ENCODE results near the gene PARD6G. TPM values are rescaled to one million over a fixed set of nuclear protein-coding genes. Genes with fewer than 3 reads are reported as not detected.

Gene PARD6G
- total and polyA plus RNA-seq, 4 experiments from 2014 or later: 0.13 to 1.3 (median 0.28) TPM; not detected in 1

- Histone ChIP-seq H3K36me3 (ENCODE audit: insufficient read depth, low read length) (no peaks in the 10 kb centered on the region), H3K4me3 (ENCODE audit: low read length in 2 of 2) (no peak overlapping the region), H3K9me3 (ENCODE audit: control insufficient read depth in 1 of 2, low read length in 2 of 2) (no peaks in the 10 kb centered on the region), H3K27me3 (ENCODE audit: insufficient read depth, low read length) (no peaks in the 10 kb centered on the region), H3K27ac (ENCODE audit: low read depth, low read length) (no peak overlapping the region), H3K4me1 (ENCODE audit: insufficient read depth, low read length) (no peaks in the 10 kb centered on the region)
- Mint-ChIP-seq H3K9me3 (no peaks in the 10 kb centered on the region), H3K27me3 (peaks cover 21 to 26% of the 10 kb centered on the region in 2 donors), H3K36me3 (no peaks in the 10 kb centered on the region), H3K27ac (peak overlapping the region in 1 of 7 donors; percentile 82), H3K4me1 (peaks cover 0 to 5% (median 2%) of the 10 kb centered on the region in 4 donors), H3K4me3 (no peak overlapping the region)
- CTCF ChIA-PET (ENCODE audit: partially characterized antibody): no interaction called here
- intact Hi-C loops (cut with micrococcal nuclease): no loop called here
- POLR2A ChIA-PET (ENCODE audit: partially characterized antibody): no interaction called here
- no peak for DNase-seq
Measured at GRCh38 chr18:80198994-80199748, 48.1 kb downstream of the PARD6G start.

GRCh38 chr18:80198391-80198790 is 48.9 kb downstream of the PARD6G start:
- no peak overlapping the region for H3K4me3 ChIP-seq (ENCODE audit: low read length in 2 of 2)
- no peaks in the 10 kb centered on the region for H3K4me1 ChIP-seq (ENCODE audit: insufficient read depth, low read length)
- intact Hi-C loops (cut with micrococcal nuclease): no loop called here
- Mint-ChIP-seq H3K27me3 (peaks cover 21 to 31% of the 10 kb centered on the region in 2 donors), H3K36me3 (no peaks in the 10 kb centered on the region), H3K4me1 (peaks cover 0 to 5% (median 2%) of the 10 kb centered on the region in 4 donors), H3K27ac (no peak overlapping the region), H3K4me3 (no peak overlapping the region), H3K9me3 (no peaks in the 10 kb centered on the region)
- POLR2A ChIA-PET (ENCODE audit: partially characterized antibody): no interaction called here
- H3K36me3 ChIP-seq (ENCODE audit: insufficient read depth, low read length): no peaks in the 10 kb centered on the region
- H3K27ac ChIP-seq (ENCODE audit: low read depth, low read length): no peak overlapping the region
- H3K27me3 ChIP-seq (ENCODE audit: insufficient read depth, low read length): no peaks in the 10 kb centered on the region
- CTCF ChIA-PET (ENCODE audit: partially characterized antibody): no interaction called here
- no peaks in the 10 kb centered on the region for H3K9me3 ChIP-seq (ENCODE audit: control insufficient read depth in 1 of 2, low read length in 2 of 2)
- no peak for DNase-seq

- Mint-ChIP-seq H3K36me3 (no peaks in the 10 kb centered on the region), H3K4me3 (no peak overlapping the region), H3K4me1 (peaks cover 0 to 5% (median 2%) of the 10 kb centered on the region in 4 donors), H3K27me3 (peaks cover 18 to 26% of the 10 kb centered on the region in 2 donors), H3K9me3 (no peaks in the 10 kb centered on the region), H3K27ac (no peak overlapping the region)
- Histone ChIP-seq H3K9me3 (ENCODE audit: control insufficient read depth in 1 of 2, low read length in 2 of 2) (no peaks in the 10 kb centered on the region), H3K36me3 (ENCODE audit: insufficient read depth, low read length) (no peaks in the 10 kb centered on the region), H3K27ac (ENCODE audit: low read depth, low read length) (no peak overlapping the region), H3K27me3 (ENCODE audit: insufficient read depth, low read length) (no peaks in the 10 kb centered on the region), H3K4me1 (ENCODE audit: insufficient read depth, low read length) (no peaks in the 10 kb centered on the region), H3K4me3 (ENCODE audit: low read length in 2 of 2) (no peak overlapping the region)
- POLR2A ChIA-PET (ENCODE audit: partially characterized antibody): no interaction called here
- DNase-seq: no peak
- CTCF ChIA-PET (ENCODE audit: partially characterized antibody): no interaction called here
- intact Hi-C loops (cut with micrococcal nuclease): no loop called here
Measured at GRCh38 chr18:80197528-80197927, 49.8 kb downstream of the PARD6G start.

DNA sequence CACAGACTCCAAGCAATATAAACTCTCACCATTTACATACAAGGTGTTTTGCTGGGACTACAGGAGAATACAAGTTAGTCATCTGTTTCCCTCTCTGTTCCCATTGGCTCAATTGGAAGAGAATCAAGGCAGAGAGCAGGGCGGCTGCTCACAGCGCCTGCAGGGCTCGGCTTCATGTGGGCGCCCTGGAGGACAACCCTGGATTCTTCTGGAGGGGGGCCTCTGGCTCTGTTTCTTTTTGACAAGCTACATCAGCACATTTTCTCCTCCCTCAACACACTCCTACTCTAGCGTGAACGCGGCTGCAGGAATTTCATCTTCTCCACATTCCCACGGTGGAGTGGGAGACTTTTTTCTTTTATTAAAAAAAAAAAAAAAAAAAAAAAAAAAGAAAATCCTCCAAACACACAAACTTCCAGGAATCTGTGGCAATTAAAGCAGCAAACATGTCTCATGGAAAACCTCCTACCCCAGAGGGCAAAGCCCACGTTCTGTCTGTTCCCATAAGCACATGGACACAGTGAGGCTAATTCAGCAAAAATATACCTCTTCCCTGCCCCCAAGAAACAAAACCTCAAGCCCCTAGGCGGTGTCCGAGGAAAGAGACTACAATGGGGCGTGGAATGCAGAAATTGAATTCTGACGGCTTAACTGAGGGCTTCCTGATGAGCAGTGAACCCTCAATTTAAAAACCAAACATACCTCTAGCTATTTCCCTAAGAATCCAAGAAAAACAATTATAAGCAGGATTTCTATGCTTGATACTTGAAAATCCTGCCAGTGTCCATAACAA is 50.6 kb downstream of the PARD6G start:
- no peak overlapping the region for H3K27ac Mint-ChIP-seq
- no peaks in the 10 kb centered on the region for H3K9me3 Mint-ChIP-seq
- H3K4me1 Mint-ChIP-seq: peaks cover 0 to 5% (median under 1%) of the 10 kb centered on the region in 4 donors
- no peak for DNase-seq
- no peak overlapping the region for H3K4me3 Mint-ChIP-seq
- H3K9me3 ChIP-seq (ENCODE audit: control insufficient read depth in 1 of 2, low read length in 2 of 2): no peaks in the 10 kb centered on the region
- no peaks in the 10 kb centered on the region for H3K36me3 ChIP-seq (ENCODE audit: insufficient read depth, low read length)
- intact Hi-C loops (cut with micrococcal nuclease): no loop called here
- H3K27me3 Mint-ChIP-seq: peaks cover 18 to 30% of the 10 kb centered on the region in 2 donors
- H3K4me3 ChIP-seq (ENCODE audit: low read length in 2 of 2): no peak overlapping the region
- ChIA-PET POLR2A (ENCODE audit: partially characterized antibody) (no interaction called here), CTCF (ENCODE audit: partially characterized antibody) (no interaction called here)
- H3K4me1 ChIP-seq (ENCODE audit: insufficient read depth, low read length): no peaks in the 10 kb centered on the region
- H3K36me3 Mint-ChIP-seq: no peaks in the 10 kb centered on the region
- H3K27me3 ChIP-seq (ENCODE audit: insufficient read depth, low read length): no peaks in the 10 kb centered on the region
- no peak overlapping the region for H3K27ac ChIP-seq (ENCODE audit: low read depth, low read length)

GRCh38 chr18:80194874-80195570 is 52.3 kb downstream of the PARD6G start:
- no peaks in the 10 kb centered on the region for H3K4me1 ChIP-seq (ENCODE audit: insufficient read depth, low read length)
- Mint-ChIP-seq H3K4me1 (no peaks in the 10 kb centered on the region), H3K27me3 (peaks cover 12 to 22% of the 10 kb centered on the region in 2 donors), H3K36me3 (no peaks in the 10 kb centered on the region), H3K27ac (no peak overlapping the region), H3K9me3 (no peaks in the 10 kb centered on the region), H3K4me3 (no peak overlapping the region)
- no peaks in the 10 kb centered on the region for H3K27me3 ChIP-seq (ENCODE audit: insufficient read depth, low read length)
- H3K36me3 ChIP-seq (ENCODE audit: insufficient read depth, low read length): no peaks in the 10 kb centered on the region
- ChIA-PET POLR2A (ENCODE audit: partially characterized antibody) (no interaction called here), CTCF (ENCODE audit: partially characterized antibody) (no interaction called here)
- no peak overlapping the region for H3K4me3 ChIP-seq (ENCODE audit: low read length in 2 of 2)
- H3K27ac ChIP-seq (ENCODE audit: low read depth, low read length): no peak overlapping the region
- intact Hi-C loops (cut with micrococcal nuclease): no loop called here
- no peaks in the 10 kb centered on the region for H3K9me3 ChIP-seq (ENCODE audit: control insufficient read depth in 1 of 2, low read length in 2 of 2)
- no peak for DNase-seq

DNA sequence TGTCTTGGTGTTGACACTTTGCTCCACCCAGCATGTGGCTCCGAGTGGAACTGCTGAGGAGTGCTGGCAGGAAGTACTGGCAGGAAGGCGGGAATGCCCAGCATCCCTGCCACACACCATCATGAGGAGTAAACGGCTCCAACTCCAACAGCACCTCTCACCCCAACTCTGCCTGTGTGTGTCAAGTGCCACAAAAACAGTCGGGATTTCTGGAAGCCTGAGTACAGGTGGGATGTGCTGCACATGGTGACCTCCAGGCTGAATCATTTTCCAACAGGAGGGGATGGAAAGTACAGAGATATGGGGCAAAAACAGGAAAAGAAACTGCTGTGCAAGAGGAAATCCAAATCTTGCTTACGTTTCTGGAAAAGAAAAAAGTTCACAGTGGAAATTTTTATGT is 53.6 kb downstream of the PARD6G start:
- POLR2A ChIA-PET (ENCODE audit: partially characterized antibody): no interaction called here
- no peaks in the 10 kb centered on the region for H3K4me1 ChIP-seq (ENCODE audit: insufficient read depth, low read length)
- H3K27me3 ChIP-seq (ENCODE audit: insufficient read depth, low read length): no peaks in the 10 kb centered on the region
- no peaks in the 10 kb centered on the region for H3K9me3 Mint-ChIP-seq
- H3K27me3 Mint-ChIP-seq: peaks cover 8 to 23% of the 10 kb centered on the region in 2 donors
- no peaks in the 10 kb centered on the region for H3K36me3 ChIP-seq (ENCODE audit: insufficient read depth, low read length)
- intact Hi-C loops (cut with micrococcal nuclease): no loop called here
- DNase-seq: no peak
- CTCF ChIA-PET (ENCODE audit: partially characterized antibody): no interaction called here
- no peaks in the 10 kb centered on the region for H3K4me1 Mint-ChIP-seq
- no peaks in the 10 kb centered on the region for H3K36me3 Mint-ChIP-seq
- H3K4me3 Mint-ChIP-seq: no peak overlapping the region
- H3K27ac ChIP-seq (ENCODE audit: low read depth, low read length): no peak overlapping the region
- no peak overlapping the region for H3K27ac Mint-ChIP-seq
- H3K9me3 ChIP-seq (ENCODE audit: control insufficient read depth in 1 of 2, low read length in 2 of 2): no peaks in the 10 kb centered on the region
- no peak overlapping the region for H3K4me3 ChIP-seq (ENCODE audit: low read length in 2 of 2)

DNA sequence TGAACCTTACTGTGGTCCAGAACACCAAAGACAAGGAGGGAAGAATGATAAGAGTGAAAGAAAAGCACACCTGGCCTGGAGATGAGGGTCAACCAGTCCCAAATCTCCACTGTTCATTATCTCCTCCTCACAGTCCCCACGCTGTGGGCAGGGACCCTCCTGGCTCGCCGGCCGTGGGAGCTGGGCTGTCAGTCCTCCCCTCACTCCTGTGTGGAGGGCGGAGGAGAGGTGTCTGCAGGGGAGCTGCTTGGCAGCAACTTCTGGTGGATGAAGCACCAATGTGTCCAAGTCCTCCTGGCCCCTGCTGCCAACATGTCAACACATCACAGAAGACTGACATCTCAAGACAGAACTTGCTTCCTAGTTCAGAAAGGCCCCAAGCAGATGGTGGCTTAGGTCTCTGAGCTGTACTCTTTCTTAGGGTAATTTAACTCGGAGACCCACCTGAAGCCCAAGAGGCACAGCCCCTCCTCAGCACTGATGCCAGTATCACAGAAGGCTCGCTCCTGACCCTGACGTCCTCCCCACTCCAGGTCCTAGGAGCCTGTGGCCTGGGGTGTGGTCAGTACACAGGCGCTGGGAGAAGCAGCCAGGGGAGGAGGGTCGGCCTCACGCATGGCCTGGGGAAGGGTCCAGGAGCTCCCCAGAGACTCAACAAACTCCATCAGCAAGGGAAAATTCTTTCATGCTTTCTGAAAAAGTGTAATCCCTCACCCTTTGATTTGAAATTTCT is 54.5 kb downstream of the PARD6G start:
- H3K27ac Mint-ChIP-seq: no peak overlapping the region
- POLR2A ChIA-PET (ENCODE audit: partially characterized antibody): no interaction called here
- H3K4me3 Mint-ChIP-seq: no peak overlapping the region

More for the DNA sequence above, 54.5 kb downstream of the PARD6G start:
- no peak overlapping the region for H3K4me3 ChIP-seq (ENCODE audit: low read length in 2 of 2)
- H3K27ac ChIP-seq (ENCODE audit: low read depth, low read length): no peak overlapping the region
- H3K4me1 ChIP-seq (ENCODE audit: insufficient read depth, low read length): no peaks in the 10 kb centered on the region
- no peak for DNase-seq
- intact Hi-C loops (cut with micrococcal nuclease): no loop called here
- CTCF ChIA-PET (ENCODE audit: partially characterized antibody): no interaction called here
- H3K36me3 ChIP-seq (ENCODE audit: insufficient read depth, low read length): no peaks in the 10 kb centered on the region
- H3K9me3 ChIP-seq (ENCODE audit: control insufficient read depth in 1 of 2, low read length in 2 of 2): no peaks in the 10 kb centered on the region
- no peaks in the 10 kb centered on the region for H3K36me3 Mint-ChIP-seq
- no peaks in the 10 kb centered on the region for H3K27me3 ChIP-seq (ENCODE audit: insufficient read depth, low read length)
- no peaks in the 10 kb centered on the region for H3K4me1 Mint-ChIP-seq
- no peaks in the 10 kb centered on the region for H3K9me3 Mint-ChIP-seq
- peaks cover 8 to 23% of the 10 kb centered on the region in 2 donors for H3K27me3 Mint-ChIP-seq

Measured in CD4-positive, alpha-beta memory T cell (primary cell).